Muscle of leg (tissue), 11 donors: ENCODE results near the gene RGS9. TPM values are rescaled to one million over a fixed set of nuclear protein-coding genes. Genes with fewer than 3 reads are reported as not detected.

Experiments used
- DNase-seq: peaks from one replicate; pipeline ENCODE4 v3.0.0; 2013
- H3K27ac ChIP-seq: one replicate; pipeline ENCODE4 v1.5.1; 2013; ENCODE audit warnings: mild to moderate bottlenecking, low read length, control low read depth
- H3K27me3 ChIP-seq: one replicate; pipeline ENCODE4 v1.6.1; 2013; ENCODE audit warnings: low read length; ENCODE audit not compliant: control insufficient read depth, insufficient read depth
- H3K36me3 ChIP-seq: one replicate; pipeline ENCODE4 v1.6.1; 2013; ENCODE audit warnings: low read length; ENCODE audit not compliant: control insufficient read depth, insufficient read depth
- H3K4me1 ChIP-seq: one replicate; pipeline ENCODE4 v1.6.1; 2013; ENCODE audit warnings: low read length; ENCODE audit not compliant: control insufficient read depth, insufficient read depth
- H3K4me3 ChIP-seq: one replicate; pipeline ENCODE4 v1.5.1; 2013; ENCODE audit warnings: low read length, control low read depth
- H3K9me3 ChIP-seq: replicated peaks from 2 replicates; pipeline ENCODE4 v1.6.1; 2013; ENCODE audit warnings: low read depth, low read length; ENCODE audit not compliant: control insufficient read depth
- WGBS: methylation state at CpG from one replicate; pipeline ENCODE4 v1.1.5; 2013; ENCODE audit warnings: missing lambda C conversion rate; ENCODE audit not compliant: insufficient coverage; 5-methylcytosine and 5-hydroxymethylcytosine counted together
- polyA plus RNA-seq, 8 donors: library from polyadenylated mRNA; unstranded; fragments of 120-200 nt; gene quantifications; one replicate each; pipeline versions ENCODE4 v1.2.1 to v1.2.3, GENCODE V29; 2013; ENCODE audit warnings: inconsistent platforms in 1 of 8, low replicate concordance in 1 of 8; ENCODE audit not compliant: insufficient read length in 8 of 8, insufficient read depth in 1 of 8
- total RNA-seq: library from RNA; stranded (reverse); fragments of 120-200 nt; gene quantifications from one replicate; pipeline ENCODE4 v1.2.4, GENCODE V29; 2013

The RGS9 gene
- total and polyA plus RNA-seq, 9 donors, result 2.5 to 4.2 (median 3.4) TPM

DNA sequence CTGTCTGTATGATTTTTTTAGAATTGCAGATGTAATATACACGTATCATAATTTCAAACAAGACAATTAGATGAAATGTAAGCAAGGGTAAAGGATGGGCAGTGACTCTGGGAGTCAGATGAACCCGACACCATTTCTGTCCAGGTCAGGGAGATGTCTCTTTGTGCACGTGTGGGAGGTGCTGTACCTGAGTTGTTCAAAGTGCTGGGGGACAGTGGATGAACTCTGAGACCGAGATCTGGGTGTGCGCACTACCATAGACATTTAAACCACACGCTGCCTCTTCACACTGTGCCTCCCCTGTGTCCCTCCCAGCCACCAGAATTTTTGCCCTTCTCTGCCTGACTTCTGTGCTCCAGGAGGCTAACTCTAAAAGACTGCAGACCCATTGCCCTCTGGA is 5.9 kb upstream of the RGS9 start:
- no peak for DNase-seq
- H3K27ac ChIP-seq, result no peak overlapping the region
- H3K36me3 ChIP-seq, result no peaks in the 10 kb centered on the region
- H3K4me3 ChIP-seq, result no peak overlapping the region
- H3K27me3 ChIP-seq, result peaks cover 5% of the 10 kb centered on the region
- H3K9me3 ChIP-seq, result no peaks in the 10 kb centered on the region
- no CpG with 5 or more reads among the region's 6 CpGs for WGBS
- H3K4me1 ChIP-seq, result no peaks in the 10 kb centered on the region

DNA sequence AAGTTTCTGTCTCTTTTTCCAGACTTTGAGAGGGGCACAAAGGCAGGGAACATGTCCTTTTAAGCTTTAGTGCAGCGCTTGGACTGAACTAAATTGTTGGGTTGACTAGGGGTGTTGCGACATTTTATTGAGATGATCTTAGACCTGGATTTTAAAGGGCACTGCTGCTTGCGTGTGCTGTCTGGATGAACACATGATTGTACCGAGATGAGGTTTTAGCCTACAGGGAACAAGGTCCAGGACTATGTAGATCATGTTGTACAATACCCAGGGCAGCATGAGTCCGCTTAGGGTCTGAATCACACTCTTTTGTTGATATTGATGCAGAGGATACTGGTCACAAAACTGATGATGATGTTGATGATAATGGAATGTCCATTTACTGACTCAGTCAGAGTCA is 5.2 kb upstream of the RGS9 start:
- Histone ChIP-seq H3K27ac (no peak overlapping the region), H3K9me3 (no peaks in the 10 kb centered on the region), H3K4me1 (peaks cover under 1% of the 10 kb centered on the region), H3K36me3 (no peaks in the 10 kb centered on the region), H3K27me3 (peaks cover 5% of the 10 kb centered on the region), H3K4me3 (no peak overlapping the region)
- DNase-seq, result no peak
- WGBS, result 91% methylated on average over 5 of the region's 5 CpGs

DNA sequence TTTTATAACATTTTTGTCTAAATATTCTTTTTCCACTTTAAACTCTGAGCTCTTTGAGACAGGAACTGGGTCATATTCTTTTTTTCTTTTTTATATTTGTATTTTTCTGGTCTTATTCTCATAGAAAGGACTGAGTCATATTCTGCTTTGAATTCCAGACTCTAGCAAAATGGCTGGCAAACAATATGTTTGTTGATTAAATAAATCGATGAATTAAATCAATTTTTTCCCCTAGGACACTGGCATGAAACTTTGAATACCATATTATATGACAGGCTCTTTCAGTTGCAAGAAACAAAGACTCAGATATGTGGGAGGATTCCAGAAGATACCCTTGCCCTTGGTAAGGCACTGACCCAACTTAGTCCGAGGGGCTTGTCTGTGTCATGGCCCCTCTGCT is 3.1 kb upstream of the RGS9 start:
- Histone ChIP-seq H3K27ac (no peak overlapping the region), H3K36me3 (no peaks in the 10 kb centered on the region), H3K4me1 (peaks cover 7% of the 10 kb centered on the region), H3K27me3 (peaks cover 21% of the 10 kb centered on the region), H3K4me3 (no peak overlapping the region), H3K9me3 (no peaks in the 10 kb centered on the region)
- no CpG with 5 or more reads among the region's 2 CpGs for WGBS
- DNase-seq, result no peak

DNA sequence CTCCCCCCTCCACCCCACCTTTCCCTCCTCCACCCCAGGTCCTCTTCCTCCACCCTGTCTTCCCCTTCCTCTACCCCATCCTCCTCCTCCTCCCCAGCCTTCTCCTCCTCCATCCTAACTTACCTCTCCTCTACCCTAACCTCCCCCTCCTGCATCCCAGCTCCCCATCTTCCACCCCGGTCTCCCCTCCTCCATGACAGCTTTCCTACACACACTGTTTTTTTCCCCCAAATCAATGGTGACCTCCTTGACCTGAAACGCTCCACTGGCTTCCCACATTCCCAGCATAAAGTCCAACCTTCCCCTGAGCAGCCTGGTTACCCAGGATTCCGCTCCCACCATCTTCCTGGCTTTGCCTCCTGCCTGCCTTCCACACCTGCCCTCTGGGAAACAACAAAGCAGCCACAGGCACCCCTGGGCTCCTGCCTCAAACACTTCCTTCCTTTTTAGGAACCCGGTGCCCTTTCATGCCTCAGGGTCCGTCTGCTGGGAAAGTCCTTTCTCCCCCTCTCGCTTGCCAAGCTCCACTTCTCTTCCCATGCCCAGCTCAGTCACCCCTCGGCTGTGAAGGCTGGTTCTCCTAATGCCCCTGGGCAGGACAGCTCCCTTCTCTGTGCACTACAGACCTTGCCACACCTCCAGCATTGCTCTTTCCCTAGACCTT is 2.1 kb downstream of the RGS9 start:
- Histone ChIP-seq H3K9me3 (no peaks in the 10 kb centered on the region), H3K36me3 (no peaks in the 10 kb centered on the region), H3K27me3 (peaks cover 32% of the 10 kb centered on the region), H3K4me3 (no peak overlapping the region), H3K4me1 (peaks cover 7% of the 10 kb centered on the region), H3K27ac (no peak overlapping the region)
- WGBS, result 43% methylated on average over 7 of the region's 7 CpGs
- DNase-seq, result no peak

DNA sequence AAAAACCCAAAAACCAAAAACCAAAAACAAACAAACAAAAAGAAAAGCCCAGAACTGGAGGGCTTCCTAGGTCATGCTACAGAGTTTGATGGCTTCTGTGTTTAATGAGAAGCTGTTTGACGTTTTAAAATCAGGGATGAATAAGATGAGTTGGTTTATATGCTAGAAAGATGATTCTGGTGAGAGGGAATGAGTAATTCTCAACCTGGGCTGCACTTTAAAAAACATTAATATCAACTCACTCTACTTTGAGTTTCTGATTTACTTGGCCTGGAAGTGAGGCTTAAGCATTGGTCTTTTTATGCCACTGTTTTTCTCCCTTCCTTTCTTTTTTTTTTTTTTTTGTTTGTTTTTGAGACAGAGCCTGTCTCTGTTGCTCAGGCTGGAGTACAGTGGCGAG is 5.1 kb downstream of the RGS9 start:
- Histone ChIP-seq H3K27me3 (peaks cover 32% of the 10 kb centered on the region), H3K4me3 (no peak overlapping the region), H3K9me3 (no peaks in the 10 kb centered on the region), H3K4me1 (peaks cover 5% of the 10 kb centered on the region), H3K27ac (no peak overlapping the region), H3K36me3 (no peaks in the 10 kb centered on the region)
- no peak for DNase-seq
- WGBS, result 83% methylated on average over 1 of the region's 2 CpGs

DNA sequence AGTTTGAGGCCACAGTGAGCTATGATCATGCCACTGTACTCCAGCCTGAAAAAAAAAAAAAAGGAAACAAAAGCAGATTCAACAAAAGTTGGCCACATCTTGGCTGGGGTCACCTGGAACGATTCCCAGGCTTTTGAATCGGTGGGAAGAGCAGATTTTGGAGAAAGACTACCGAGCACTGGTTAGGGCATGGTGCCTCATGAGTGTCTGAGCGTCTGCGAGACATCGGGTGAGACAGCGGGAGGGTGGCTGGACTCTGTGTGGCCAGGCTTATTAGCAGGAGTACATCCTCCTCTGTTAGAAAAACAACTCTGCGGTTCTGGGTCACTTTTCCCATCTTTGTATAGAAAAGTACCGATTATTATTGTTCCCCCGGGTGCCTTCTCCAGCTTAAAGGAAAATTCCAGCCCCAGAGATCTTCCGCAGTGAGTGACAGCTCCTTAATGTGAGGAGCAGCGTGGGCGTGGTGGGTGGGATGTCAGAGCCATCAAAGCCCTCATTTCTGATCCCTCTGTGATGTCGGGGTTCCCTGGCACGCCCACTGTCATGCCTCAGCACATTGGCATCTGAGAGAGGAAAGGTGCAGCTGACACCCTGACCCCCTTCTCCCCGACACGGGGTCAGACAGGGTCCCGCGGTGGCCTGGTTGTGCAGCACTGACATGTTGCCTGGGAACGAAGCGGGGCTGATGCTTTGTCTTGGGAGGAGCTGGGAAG is 6.9 kb downstream of the RGS9 start:
- Histone ChIP-seq H3K4me3 (no peak overlapping the region), H3K4me1 (no peaks in the 10 kb centered on the region), H3K36me3 (no peaks in the 10 kb centered on the region), H3K27ac (no peak overlapping the region), H3K27me3 (peaks cover 15% of the 10 kb centered on the region), H3K9me3 (no peaks in the 10 kb centered on the region)
- WGBS, result 32% methylated on average over 11 of the region's 21 CpGs
- no peak for DNase-seq

DNA sequence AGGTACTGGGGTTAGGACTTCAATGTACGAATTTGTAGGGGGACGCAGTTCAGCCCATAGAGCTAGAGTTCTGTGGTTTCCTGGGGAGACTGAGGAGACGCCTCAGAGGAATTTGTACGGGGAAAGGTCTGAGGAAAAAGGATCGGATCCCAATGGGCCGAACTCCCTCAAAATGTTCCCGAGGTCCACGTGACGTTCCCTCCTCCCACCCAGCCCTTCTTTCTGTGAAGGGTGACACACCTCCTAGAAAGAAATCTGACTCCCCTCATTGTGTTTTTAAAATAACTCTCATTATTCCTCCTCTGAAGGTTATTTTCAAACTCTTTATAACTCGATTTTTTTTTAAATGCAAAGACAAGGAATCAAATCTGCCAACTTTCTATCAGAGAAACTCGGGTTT is 8.6 kb downstream of the RGS9 start:
- Histone ChIP-seq H3K9me3 (no peaks in the 10 kb centered on the region), H3K36me3 (no peaks in the 10 kb centered on the region), H3K4me3 (no peak overlapping the region), H3K4me1 (no peaks in the 10 kb centered on the region), H3K27me3 (peaks cover 4% of the 10 kb centered on the region), H3K27ac (no peak overlapping the region)
- DNase-seq, result no peak
- WGBS, result 78% methylated on average over 7 of the region's 11 CpGs

DNA sequence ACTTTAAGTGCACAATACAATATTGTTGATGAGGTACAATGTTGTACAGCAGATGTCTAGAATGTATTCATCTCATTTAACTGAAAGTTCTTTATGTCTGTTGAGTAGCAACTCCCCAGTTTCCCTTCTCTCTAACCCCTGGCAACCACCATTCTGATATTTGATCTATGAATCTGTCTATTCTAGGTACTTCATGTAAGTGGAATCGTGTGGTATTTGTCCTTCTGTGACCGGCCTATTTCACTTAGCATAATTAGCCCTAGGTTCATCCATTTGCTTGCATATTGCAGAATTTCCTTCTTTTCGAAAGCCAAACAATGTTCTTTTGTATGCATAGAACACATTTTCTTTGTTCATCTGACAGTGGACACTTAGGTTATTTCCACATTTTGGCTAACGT is 10.8 kb downstream of the RGS9 start:
- H3K27ac ChIP-seq, result no peak overlapping the region
- no peaks in the 10 kb centered on the region for H3K4me1 ChIP-seq
- H3K9me3 ChIP-seq, result no peaks in the 10 kb centered on the region
- WGBS, result no CpG with 5 or more reads among the region's 4 CpGs
- peaks cover 8% of the 10 kb centered on the region for H3K27me3 ChIP-seq
- H3K4me3 ChIP-seq, result no peak overlapping the region
- no peak for DNase-seq
- no peaks in the 10 kb centered on the region for H3K36me3 ChIP-seq

DNA sequence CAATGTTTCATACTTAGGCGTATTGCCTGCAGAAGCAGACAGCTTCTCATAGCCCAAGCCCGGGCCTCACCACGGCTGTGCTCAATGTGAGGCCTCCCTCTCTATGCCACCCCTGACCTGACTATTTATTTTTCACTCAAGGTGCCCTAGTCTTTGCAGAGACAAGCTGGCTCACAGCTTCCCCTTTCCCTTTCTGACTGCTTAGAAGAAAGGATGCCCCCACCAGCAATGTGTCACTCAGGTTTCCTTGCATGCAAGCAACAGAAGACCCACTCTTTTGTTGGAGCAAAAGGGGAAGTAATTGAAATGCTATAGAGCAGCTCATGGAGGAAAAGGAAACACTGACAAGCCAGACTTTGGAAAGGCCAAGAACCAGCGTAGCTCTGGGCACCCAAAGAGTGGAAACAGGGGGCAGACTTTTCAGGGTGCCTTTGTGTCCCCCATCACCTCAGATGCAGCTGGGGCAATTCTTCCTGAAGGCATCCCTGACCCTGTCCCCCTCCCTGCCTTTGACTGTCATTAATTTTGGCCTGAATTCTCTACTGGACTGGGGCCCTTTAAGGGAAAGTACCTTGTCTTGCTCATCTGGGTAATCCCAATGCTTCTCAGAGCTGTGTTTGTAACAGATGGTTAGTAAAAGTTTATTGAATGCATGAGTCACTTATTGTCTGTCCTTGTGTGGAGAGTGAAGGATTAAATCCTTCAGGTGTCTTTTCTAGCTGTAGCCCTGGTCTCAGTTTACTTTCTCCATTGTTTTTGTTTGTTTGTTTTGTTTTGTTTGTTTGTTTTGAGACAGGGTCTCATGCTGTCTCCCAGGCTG is 17.8 kb downstream of the RGS9 start:
- Histone ChIP-seq H3K9me3 (no peaks in the 10 kb centered on the region), H3K27me3 (peaks cover 4% of the 10 kb centered on the region), H3K36me3 (no peaks in the 10 kb centered on the region), H3K27ac (no peak overlapping the region), H3K4me1 (peaks cover 3% of the 10 kb centered on the region), H3K4me3 (no peak overlapping the region)
- DNase-seq, result no peak
- 73% methylated on average over 3 of the region's 4 CpGs for WGBS

DNA sequence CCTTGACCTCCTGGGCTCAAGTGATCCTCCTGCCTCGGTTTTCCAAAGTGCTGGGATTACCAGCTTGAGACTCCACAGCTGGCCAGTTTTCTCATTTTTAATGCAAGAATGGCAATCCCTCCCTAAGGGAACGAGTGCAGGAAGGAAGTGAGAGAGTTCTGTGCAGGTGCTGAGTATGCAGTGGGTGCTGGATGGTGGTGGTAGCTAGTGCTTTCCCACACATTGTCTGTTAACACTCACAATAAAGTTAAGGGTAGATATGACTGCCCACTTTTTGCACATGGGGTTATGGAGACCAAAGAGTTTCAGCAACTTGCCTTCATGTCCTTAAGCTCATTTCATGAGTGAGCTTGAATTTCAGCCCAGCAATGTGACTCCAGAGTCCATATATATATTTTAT is 18.5 kb downstream of the RGS9 start:
- no peak for DNase-seq
- no peaks in the 10 kb centered on the region for H3K9me3 ChIP-seq
- H3K4me1 ChIP-seq, result peaks cover 3% of the 10 kb centered on the region
- no peak overlapping the region for H3K4me3 ChIP-seq
- no CpG with 5 or more reads among the region's 2 CpGs for WGBS
- H3K27me3 ChIP-seq, result peaks cover 4% of the 10 kb centered on the region
- no peaks in the 10 kb centered on the region for H3K36me3 ChIP-seq
- no peak overlapping the region for H3K27ac ChIP-seq
